DND-41 (cell line): Measurements from ENCODE around the gene TMEM132C.

Experiments used
- ATAC-seq: fragments of 200-7000 bp; cut with Tn5 transposase; 3 replicates; pipeline ENCODE4 v1.9.1; 2021; ENCODE audit warnings: low read depth; ENCODE audit not compliant: insufficient read depth
- DNase-seq: peaks from one replicate; pipeline ENCODE4 v3.0.0-alpha.2; 2020
- H2AFZ ChIP-seq: 2 replicates; pipeline ENCODE4 v1.6.0; 2012; ENCODE audit warnings: low read depth, low read length
- H3K27ac ChIP-seq: 2 replicates; pipeline ENCODE4 v1.5.1; 2012; ENCODE audit warnings: low read length, inconsistent platforms
- H3K27me3 ChIP-seq: fragments of 200-600 bp; sonication (generic); 2 replicates; pipeline ENCODE4 v1.6.0; 2012; ENCODE audit warnings: low read length, mild to moderate bottlenecking, inconsistent platforms; ENCODE audit not compliant: insufficient read depth, poor library complexity
- H3K36me3 ChIP-seq: 2 replicates; pipeline ENCODE4 v1.5.1; 2012; ENCODE audit warnings: low read length, inconsistent platforms; ENCODE audit not compliant: insufficient read depth
- H3K4me1 ChIP-seq: 2 replicates; pipeline ENCODE4 v1.5.1; 2012; ENCODE audit warnings: mild to moderate bottlenecking, low read length; ENCODE audit not compliant: insufficient read depth
- H3K4me2 ChIP-seq: 2 replicates; pipeline ENCODE4 v1.6.0; 2012; ENCODE audit warnings: mild to moderate bottlenecking, moderate library complexity, low read length, inconsistent platforms; ENCODE audit not compliant: insufficient read depth
- H3K4me3 ChIP-seq, 2 experiments: fragments of 200-600 bp in 1 of 2; shearing (Covaris generic) in 1 of 2; 2 replicates each; pipeline ENCODE4 v1.5.1; 2012 to 2016; ENCODE audit warnings: inconsistent platforms in 2 of 2, low read length in 2 of 2, mild to moderate bottlenecking in 2 of 2, low read depth in 1 of 2, moderate library complexity in 1 of 2
- H3K79me2 ChIP-seq: 2 replicates; pipeline ENCODE4 v1.6.0; 2012; ENCODE audit warnings: low read length, inconsistent platforms; ENCODE audit not compliant: insufficient read depth
- H3K9ac ChIP-seq: 2 replicates; pipeline ENCODE4 v1.6.0; 2012; ENCODE audit warnings: low read depth, mild to moderate bottlenecking, inconsistent platforms, low read length, moderate library complexity
- H3K9me3 ChIP-seq: 2 replicates; pipeline ENCODE4 v1.5.1; 2012; ENCODE audit warnings: low read length, moderate library complexity, mild to moderate bottlenecking, inconsistent platforms; ENCODE audit not compliant: insufficient read depth, severe bottlenecking
- H4K20me1 ChIP-seq: 2 replicates; pipeline ENCODE4 v1.6.0; 2012; ENCODE audit warnings: low read length; ENCODE audit not compliant: insufficient read depth
- EZH2 ChIP-seq: IDR thresholded peaks from 3 replicates; pipeline ENCODE4 v1.6.1; 2012; ENCODE audit warnings: borderline replicate concordance, low read depth, mild to moderate bottlenecking, moderate library complexity, low read length, inconsistent platforms; ENCODE audit not compliant: severe bottlenecking
- TF ChIP-seq, protein P1 (sequence below): IDR thresholded peaks from 2 replicates; pipeline ENCODE4 v1.5.1; 2012; ENCODE audit warnings: borderline replicate concordance, low read length, moderate library complexity, mild to moderate bottlenecking; ENCODE audit not compliant: poor library complexity, severe bottlenecking; ENCODE audit errors: extremely low read depth

TMEM132C gene

GRCh38 chr12:128727999-128728398 is 461.0 kb downstream of the TMEM132C start:
- no peak for ATAC-seq

DNA sequence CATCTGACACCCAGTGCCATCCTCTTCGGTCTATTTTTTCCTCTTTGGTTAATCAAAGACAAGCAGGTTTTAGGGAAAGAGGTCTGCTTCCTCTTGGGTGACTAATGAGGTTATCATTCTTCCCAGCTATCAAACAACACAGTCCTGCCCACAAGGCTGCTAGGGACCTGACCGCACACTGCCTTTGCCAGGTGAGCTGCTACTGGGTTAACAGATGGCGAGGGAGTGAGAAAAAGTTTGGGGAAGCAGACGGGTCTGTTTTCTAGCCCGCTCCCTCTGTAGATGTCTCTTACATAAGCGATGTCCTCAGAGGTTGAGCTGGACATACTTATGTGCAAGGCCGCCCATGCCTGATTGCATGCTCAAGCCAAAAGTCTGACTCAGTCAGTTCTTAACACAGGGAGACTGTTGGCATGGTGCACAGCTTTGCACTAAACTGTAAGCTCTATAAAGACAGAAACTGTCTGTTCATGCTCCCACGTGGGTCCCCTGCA is 462.7 kb downstream of the TMEM132C start:
- H4K20me1 ChIP-seq: no peaks in the 10 kb centered on the region
- H3K36me3 ChIP-seq: no peaks in the 10 kb centered on the region
- ATAC-seq: no peak
- no peak overlapping the region for H3K9ac ChIP-seq
- H3K9me3 ChIP-seq: no peaks in the 10 kb centered on the region
- H3K27ac ChIP-seq: no peak overlapping the region
- no peak overlapping the region for H3K4me3 ChIP-seq
- H3K4me1 ChIP-seq: no peaks in the 10 kb centered on the region
- no peak for DNase-seq
- no peak for TF ChIP-seq EZH2
- TF ChIP-seq, protein P1, sequence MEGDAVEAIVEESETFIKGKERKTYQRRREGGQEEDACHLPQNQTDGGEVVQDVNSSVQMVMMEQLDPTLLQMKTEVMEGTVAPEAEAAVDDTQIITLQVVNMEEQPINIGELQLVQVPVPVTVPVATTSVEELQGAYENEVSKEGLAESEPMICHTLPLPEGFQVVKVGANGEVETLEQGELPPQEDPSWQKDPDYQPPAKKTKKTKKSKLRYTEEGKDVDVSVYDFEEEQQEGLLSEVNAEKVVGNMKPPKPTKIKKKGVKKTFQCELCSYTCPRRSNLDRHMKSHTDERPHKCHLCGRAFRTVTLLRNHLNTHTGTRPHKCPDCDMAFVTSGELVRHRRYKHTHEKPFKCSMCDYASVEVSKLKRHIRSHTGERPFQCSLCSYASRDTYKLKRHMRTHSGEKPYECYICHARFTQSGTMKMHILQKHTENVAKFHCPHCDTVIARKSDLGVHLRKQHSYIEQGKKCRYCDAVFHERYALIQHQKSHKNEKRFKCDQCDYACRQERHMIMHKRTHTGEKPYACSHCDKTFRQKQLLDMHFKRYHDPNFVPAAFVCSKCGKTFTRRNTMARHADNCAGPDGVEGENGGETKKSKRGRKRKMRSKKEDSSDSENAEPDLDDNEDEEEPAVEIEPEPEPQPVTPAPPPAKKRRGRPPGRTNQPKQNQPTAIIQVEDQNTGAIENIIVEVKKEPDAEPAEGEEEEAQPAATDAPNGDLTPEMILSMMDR: no peak
- no peak overlapping the region for H3K4me2 ChIP-seq
- H2AFZ ChIP-seq: no peak overlapping the region
- H3K27me3 ChIP-seq: no peaks in the 10 kb centered on the region
- H3K79me2 ChIP-seq: no peaks in the 10 kb centered on the region

More at GRCh38 chr12:128727999-128728398, 461.0 kb downstream of the TMEM132C start:
- H3K4me1 ChIP-seq: no peaks in the 10 kb centered on the region
- H2AFZ ChIP-seq: no peak overlapping the region
- no peak overlapping the region for H3K4me2 ChIP-seq
- no peaks in the 10 kb centered on the region for H4K20me1 ChIP-seq
- no peaks in the 10 kb centered on the region for H3K36me3 ChIP-seq
- H3K9me3 ChIP-seq: no peaks in the 10 kb centered on the region
- no peaks in the 10 kb centered on the region for H3K27me3 ChIP-seq
- TF ChIP-seq, protein P1: no peak
- TF ChIP-seq EZH2: no peak
- no peak overlapping the region for H3K27ac ChIP-seq
- no peak overlapping the region for H3K4me3 ChIP-seq
- H3K79me2 ChIP-seq: no peaks in the 10 kb centered on the region
- no peak overlapping the region for H3K9ac ChIP-seq
- DNase-seq: no peak

DNA sequence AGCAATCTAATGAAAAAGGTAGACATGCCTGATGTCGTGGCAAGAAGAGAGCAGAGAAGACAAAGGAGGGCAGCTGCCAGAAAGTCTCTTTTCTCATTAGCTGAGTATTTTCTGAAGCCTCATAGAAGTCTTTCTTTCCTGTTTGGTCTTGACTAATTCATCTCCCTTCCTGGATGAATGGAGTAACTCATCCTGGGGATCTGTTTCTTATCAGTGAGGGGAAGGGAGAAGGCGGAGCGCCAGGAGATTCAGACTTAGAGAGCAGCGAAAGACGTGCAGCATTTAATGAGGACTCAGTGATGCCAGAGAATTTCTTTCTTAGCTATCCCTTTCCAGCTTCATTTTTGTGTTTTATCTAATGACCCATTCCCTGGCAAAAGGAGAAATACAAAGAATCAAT is 467.4 kb downstream of the TMEM132C start:
- ATAC-seq (no peak), DNase-seq (no peak)
- Histone ChIP-seq H3K36me3 (no peaks in the 10 kb centered on the region), H4K20me1 (no peaks in the 10 kb centered on the region), H3K27ac (no peak overlapping the region), H3K27me3 (no peaks in the 10 kb centered on the region), H2AFZ (no peak overlapping the region), H3K9ac (no peak overlapping the region), H3K4me2 (no peak overlapping the region), H3K4me1 (no peaks in the 10 kb centered on the region), H3K9me3 (no peaks in the 10 kb centered on the region), H3K4me3 (no peak overlapping the region), H3K79me2 (no peaks in the 10 kb centered on the region)
- no peak for TF ChIP-seq EZH2
- TF ChIP-seq, protein P1: no peak
